Right forelimb (tissue), 1 donor: Measurements from ENCODE around the gene CFTR.
"Not testable (repeated sequence)": the region's sequence is repeated elsewhere in the genome, so short reads cannot be mapped to it uniquely, and the experiment has no call there.

Experiments
- DNase-seq: peaks from one replicate; pipeline ENCODE4 v3.0.0-alpha.2; 2018

CFTR gene

GRCh38 chr7:117692338-117692737 is 212.5 kb downstream of the CFTR start:
- no peak for DNase-seq

GRCh38 chr7:117698018-117698417 is 218.2 kb downstream of the CFTR start:
- DNase-seq: no peak

GRCh38 chr7:117704063-117704462 is 224.2 kb downstream of the CFTR start:
- no peak for DNase-seq

- DNase-seq: no peak
Measured at GRCh38 chr7:117705630-117706029, 225.8 kb downstream of the CFTR start.

GRCh38 chr7:117706210-117706609 is 226.4 kb downstream of the CFTR start:
- no peak for DNase-seq

GRCh38 chr7:117707080-117707479 is 227.3 kb downstream of the CFTR start:
- DNase-seq: no peak

- DNase-seq: not testable (repeated sequence)
Measured at GRCh38 chr7:117708173-117708572, 228.3 kb downstream of the CFTR start.

- DNase-seq: no peak
Measured at GRCh38 chr7:117711556-117711955, 231.7 kb downstream of the CFTR start.

- no peak for DNase-seq
Measured at GRCh38 chr7:117715784-117716445, 236.1 kb downstream of the CFTR start.

- DNase-seq: no peak
Measured at GRCh38 chr7:117716707-117717299, 237.0 kb downstream of the CFTR start.

GRCh38 chr7:117717357-117717756 is 237.5 kb downstream of the CFTR start:
- no peak for DNase-seq
